Caco-2 (cell line): ENCODE data around the gene KRT17. TPM values are rescaled to one million over a fixed set of nuclear protein-coding genes. Genes with fewer than 3 reads are reported as not detected.
"Not testable (repeated sequence)": the region's sequence is repeated elsewhere in the genome, so short reads cannot be mapped to it uniquely, and the experiment has no call there.

ENCODE experiments used
- BruUV-seq: library from RNA; stranded (reverse); fragments of 400-500 nt; replicated peaks from 2 replicates; lab custom pipeline; 2021; lab: Mats Ljungman, UMichigan
- CTCF ChIA-PET: fragments of 300-600 bp; sonication (Branson Sonifier 250); formaldehyde crosslinking; loops from one replicate; lab custom pipeline; 2022; ENCODE audit warnings: antibody characterized with exemption; lab: Charles Lee
- POLR2A ChIA-PET: fragments of 300-600 bp; sonication (Branson Sonifier 250); formaldehyde crosslinking; loops from one replicate; lab custom pipeline; 2022; ENCODE audit warnings: antibody characterized with exemption; lab: Charles Lee
- DNase-seq, 2 experiments: peaks; one replicate each; pipeline versions ENCODE4 v3.0.0 to v3.0.0-alpha.2; 2020 to 2022
- H3K27me3 ChIP-seq: replicated peaks from 2 replicates; pipeline ENCODE4 v1.6.0; 2011; ENCODE audit warnings: low read length; ENCODE audit not compliant: control insufficient read depth, insufficient read depth
- H3K36me3 ChIP-seq: 2 replicates; pipeline ENCODE4 v1.5.1; 2011; ENCODE audit warnings: low read length; ENCODE audit not compliant: control insufficient read depth, insufficient read depth
- H3K4me1 ChIP-seq: fragments of 250-450 bp; sonication (Bioruptor Pico); 2 replicates; pipeline ENCODE4 v1.5.1; 2020; ENCODE audit warnings: mild to moderate bottlenecking
- H3K4me3 ChIP-seq: 2 replicates; pipeline ENCODE4 v1.5.1; 2011; ENCODE audit warnings: low read depth, mild to moderate bottlenecking, control low read depth, low read length
- H3K9me3 ChIP-seq: fragments of 250-450 bp; sonication (Bioruptor Pico); 2 replicates; pipeline ENCODE4 v1.5.1; 2020; ENCODE audit warnings: mild to moderate bottlenecking, moderate library complexity
- H3K27ac Mint-ChIP-seq: one replicate; pipeline ENCODE4 v1.8.0; 2022; ENCODE audit warnings: mixed read lengths; ENCODE audit not compliant: unreplicated experiment
- H3K27me3 Mint-ChIP-seq: one replicate; pipeline ENCODE4 v1.8.0; 2022; ENCODE audit warnings: mixed read lengths; ENCODE audit not compliant: insufficient read depth, unreplicated experiment
- H3K36me3 Mint-ChIP-seq: one replicate; pipeline ENCODE4 v1.8.0; 2022; ENCODE audit warnings: mild to moderate bottlenecking, mixed read lengths; ENCODE audit not compliant: insufficient read depth, unreplicated experiment
- H3K4me1 Mint-ChIP-seq: one replicate; pipeline ENCODE4 v1.8.0; 2022; ENCODE audit warnings: low read depth, mixed read lengths; ENCODE audit not compliant: unreplicated experiment
- H3K4me3 Mint-ChIP-seq: one replicate; pipeline ENCODE4 v1.8.0; 2022; ENCODE audit warnings: mild to moderate bottlenecking, moderate library complexity, mixed read lengths; ENCODE audit not compliant: unreplicated experiment
- H3K9me3 Mint-ChIP-seq: one replicate; pipeline ENCODE4 v1.8.0; 2022; ENCODE audit warnings: mixed read lengths; ENCODE audit not compliant: unreplicated experiment
- CTCF ChIP-seq, 2 experiments: fragments of 200-600 bp in 1 of 2; IDR thresholded peaks; 1 replicate in 1 of 2; 2 replicates in 1 of 2; pipeline versions ENCODE4 v1.5.1 to v1.8.0; 2011 to 2022; ENCODE audit warnings: antibody characterized with exemption in 1 of 2, control low read depth in 1 of 2, inconsistent platforms in 1 of 2, low read depth in 1 of 2, low read length in 1 of 2, mild to moderate bottlenecking in 1 of 2, moderate library complexity in 1 of 2; ENCODE audit not compliant: insufficient read depth in 1 of 2, severe bottlenecking in 1 of 2, unreplicated experiment in 1 of 2
- intact Hi-C: fragments of 100-400 bp; cut with micrococcal nuclease; formaldehyde crosslinking; loops from one replicate; pipeline ENCODE4 v1.10.0; 2022; ENCODE audit not compliant: unreplicated experiment
- total RNA-seq: library from RNA; stranded (reverse); gene quantifications from 2 replicates; pipeline ENCODE4 v1.2.3, GENCODE V29; 2022

Gene KRT17
- total RNA-seq, 1 experiment from 2014 or later: 2.8 TPM

- CTCF ChIA-PET: no interaction called here
These were observed 6.9 kb upstream of the KRT17 start for GRCh38 chr17:41631025-41631897.

GRCh38 chr17:41629826-41630670, 5.7 kb upstream of the KRT17 start:
- Mint-ChIP-seq H3K36me3 (no peaks in the 10 kb centered on the region), H3K27me3 (no peaks in the 10 kb centered on the region), H3K27ac (no peak overlapping the region), H3K4me1 (no peaks in the 10 kb centered on the region), H3K9me3 (no peaks in the 10 kb centered on the region), H3K4me3 (no peak overlapping the region)
- H3K9me3 ChIP-seq: no peaks in the 10 kb centered on the region
- CTCF ChIA-PET: interaction anchor here (0.6 to 1.4 kb wide), 3 partner anchors 19 to 94 kb away, joined by 3 to 4 read pairs (median 3); no protein-coding TSS in a partner anchor
- no TSS peak for BruUV-seq
- no peak for DNase-seq
- no peak overlapping the region for H3K4me3 ChIP-seq
- intact Hi-C loops: no loop called here
- H3K36me3 ChIP-seq: no peaks in the 10 kb centered on the region
- POLR2A ChIA-PET: no interaction called here
- no peaks in the 10 kb centered on the region for H3K27me3 ChIP-seq
- no peaks in the 10 kb centered on the region for H3K4me1 ChIP-seq
- no peak for TF ChIP-seq CTCF (IDR thresholded peaks at IDR 0.05; ENCODE audit: insufficient read depth in 1 of 2, low read depth in 1 of 2, low read length in 1 of 2, severe bottlenecking in 1 of 2, unreplicated experiment in 1 of 2)

More at GRCh38 chr17:41631025-41631897, 6.9 kb upstream of the KRT17 start:
- no peaks in the 10 kb centered on the region for H3K27me3 Mint-ChIP-seq
- DNase-seq: no peak
- no peak for TF ChIP-seq CTCF (IDR thresholded peaks at IDR 0.05; ENCODE audit: insufficient read depth in 1 of 2, low read depth in 1 of 2, low read length in 1 of 2, severe bottlenecking in 1 of 2, unreplicated experiment in 1 of 2)
- H3K4me1 Mint-ChIP-seq: no peaks in the 10 kb centered on the region
- POLR2A ChIA-PET: no interaction called here
- intact Hi-C loops: no loop called here
- no TSS peak for BruUV-seq
- H3K27me3 ChIP-seq: no peaks in the 10 kb centered on the region
- H3K27ac Mint-ChIP-seq: no peak overlapping the region
- H3K4me3 ChIP-seq: no peak overlapping the region
- no peak overlapping the region for H3K4me3 Mint-ChIP-seq
- H3K36me3 ChIP-seq: no peaks in the 10 kb centered on the region
- H3K36me3 Mint-ChIP-seq: no peaks in the 10 kb centered on the region
- no peaks in the 10 kb centered on the region for H3K9me3 Mint-ChIP-seq
- H3K4me1 ChIP-seq: no peaks in the 10 kb centered on the region
- no peaks in the 10 kb centered on the region for H3K9me3 ChIP-seq

- H3K9me3 ChIP-seq: no peaks in the 10 kb centered on the region
- POLR2A ChIA-PET: no interaction called here
- no peak overlapping the region for H3K27ac Mint-ChIP-seq
- no peak overlapping the region for H3K4me3 ChIP-seq
- intact Hi-C loops: no loop called here
- TF ChIP-seq CTCF (IDR thresholded peaks at IDR 0.05; ENCODE audit: insufficient read depth in 1 of 2, low read depth in 1 of 2, low read length in 1 of 2, severe bottlenecking in 1 of 2, unreplicated experiment in 1 of 2): no peak
- H3K4me3 Mint-ChIP-seq: no peak overlapping the region
- H3K4me1 Mint-ChIP-seq: peaks cover 6% of the 10 kb centered on the region
- CTCF ChIA-PET: interaction anchor here (0.6 to 1.4 kb wide), 3 partner anchors 19 to 93 kb away, joined by 3 to 4 read pairs (median 3); no protein-coding TSS in a partner anchor
- H3K9me3 Mint-ChIP-seq: no peaks in the 10 kb centered on the region
- no peaks in the 10 kb centered on the region for H3K36me3 ChIP-seq
- no peaks in the 10 kb centered on the region for H3K27me3 Mint-ChIP-seq
- DNase-seq: no peak
- no TSS peak for BruUV-seq
- no peaks in the 10 kb centered on the region for H3K36me3 Mint-ChIP-seq
- H3K27me3 ChIP-seq: no peaks in the 10 kb centered on the region
- H3K4me1 ChIP-seq: no peaks in the 10 kb centered on the region
These were observed 4.9 kb upstream of the KRT17 start for GRCh38 chr17:41629316-41629715.

GRCh38 chr17:41628621-41629255, 4.4 kb upstream of the KRT17 start:
- H3K9me3 Mint-ChIP-seq, POLR2A ChIA-PET, H3K9me3 ChIP-seq, H3K27ac Mint-ChIP-seq, H3K27me3 ChIP-seq, CTCF ChIA-PET, H3K4me3 Mint-ChIP-seq, BruUV-seq, H3K4me1 ChIP-seq, H3K36me3 Mint-ChIP-seq, H3K4me1 Mint-ChIP-seq, intact Hi-C loops, DNase-seq, H3K4me3 ChIP-seq, H3K36me3 ChIP-seq, H3K27me3 Mint-ChIP-seq: not testable (repeated sequence)
